Activated naive CD4-positive, alpha-beta T cell treated with anti-CD3 and anti-CD28 coated beads, Interleukin-2, amount 10 ng/mL, durations not matched to agents 7 days and 5 days (primary cell): ENCODE measurements around the gene KDSR.

Source experiments
- CTCF ChIA-PET: fragments of 350-600 bp; sonication (Branson Sonifier 250); formaldehyde crosslinking; loops from one replicate; lab custom pipeline; 2021; ENCODE audit warnings: antibody characterized with exemption; lab: Charles Lee
- DNase-seq: peaks from one replicate; pipeline ENCODE4 v3.0.0-alpha.2; 2020
- H3K27ac Mint-ChIP-seq: one replicate; pipeline ENCODE4 v1.8.0; 2021; ENCODE audit warnings: mild to moderate bottlenecking, moderate library complexity, mixed read lengths
- H3K27me3 Mint-ChIP-seq: one replicate; pipeline ENCODE4 v1.8.0; 2021; ENCODE audit warnings: mild to moderate bottlenecking, mixed read lengths
- H3K36me3 Mint-ChIP-seq: one replicate; pipeline ENCODE4 v1.8.0; 2021; ENCODE audit warnings: mixed read lengths
- H3K4me1 Mint-ChIP-seq: one replicate; pipeline ENCODE4 v1.8.0; 2021; ENCODE audit warnings: mixed read lengths
- H3K4me3 Mint-ChIP-seq: one replicate; pipeline ENCODE4 v1.8.0; 2021; ENCODE audit warnings: mild to moderate bottlenecking, moderate library complexity, mixed read lengths
- H3K9me3 Mint-ChIP-seq: one replicate; pipeline ENCODE4 v1.8.0; 2021; ENCODE audit warnings: mixed read lengths

The KDSR gene

DNA sequence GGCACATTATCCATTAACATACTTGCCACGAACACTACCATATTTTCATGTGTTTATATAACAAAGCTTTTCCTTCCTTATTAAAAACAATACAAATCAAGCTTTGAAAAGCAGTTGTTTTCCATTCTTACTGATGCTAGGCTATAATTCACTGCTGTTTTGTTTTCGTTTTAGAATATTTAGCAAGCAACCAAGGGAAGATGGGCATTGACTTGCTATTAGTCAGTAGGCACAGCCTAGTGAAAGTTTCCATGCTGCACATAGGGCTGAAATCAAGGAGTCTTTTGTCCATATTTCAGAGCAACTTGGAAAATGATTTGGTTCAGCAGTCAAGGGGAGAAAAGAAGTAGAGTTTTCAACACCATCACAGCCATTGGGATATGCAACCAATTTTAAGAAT is 78.7 kb downstream of the KDSR start:
- no peak overlapping the region for H3K4me3 Mint-ChIP-seq
- DNase-seq, result no peak
- peaks cover 55% of the 10 kb centered on the region for H3K36me3 Mint-ChIP-seq
- CTCF ChIA-PET, result interaction anchor here (0.6 to 1.8 kb wide), 4 partner anchors 10 to 156 kb away, joined by 3 to 6 read pairs (median 4); no protein-coding TSS in a partner anchor
- peaks cover 11% of the 10 kb centered on the region for H3K4me1 Mint-ChIP-seq
- H3K9me3 Mint-ChIP-seq, result no peaks in the 10 kb centered on the region
- H3K27me3 Mint-ChIP-seq, result no peaks in the 10 kb centered on the region
- H3K27ac Mint-ChIP-seq, result no peak overlapping the region

DNA sequence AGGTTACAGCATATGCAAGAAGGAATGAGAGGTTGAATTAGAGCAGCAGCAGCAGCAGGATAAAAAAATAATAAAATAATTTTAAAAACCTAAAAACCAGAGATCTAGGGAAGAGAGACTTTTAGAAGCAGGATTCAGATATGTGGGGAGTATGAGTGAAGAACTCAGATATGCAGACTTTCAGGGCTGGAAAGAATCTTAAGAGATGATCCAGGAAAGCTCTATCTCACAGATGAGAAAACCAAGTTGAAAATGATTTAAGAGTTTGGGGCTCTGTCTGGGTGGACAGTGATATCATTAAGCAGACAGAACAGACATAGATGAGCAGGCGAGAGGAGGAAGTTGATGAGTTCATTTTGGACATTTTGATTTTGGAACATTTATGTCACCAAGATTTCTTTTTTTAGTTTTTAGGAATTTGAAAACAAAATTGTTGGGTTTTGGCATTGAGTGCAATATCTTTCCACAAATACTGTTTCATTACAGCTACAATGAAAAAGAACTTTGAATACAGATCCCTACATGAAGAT is 79.2 kb downstream of the KDSR start:
- DNase-seq, result no peak
- no peak overlapping the region for H3K4me3 Mint-ChIP-seq
- H3K9me3 Mint-ChIP-seq, result no peaks in the 10 kb centered on the region
- CTCF ChIA-PET, result interaction anchor here (1.0 to 1.8 kb wide), 3 partner anchors 11 to 30 kb away, joined by 3 to 6 read pairs (median 5); no protein-coding TSS in a partner anchor
- no peaks in the 10 kb centered on the region for H3K27me3 Mint-ChIP-seq
- no peak overlapping the region for H3K27ac Mint-ChIP-seq
- peaks cover 51% of the 10 kb centered on the region for H3K36me3 Mint-ChIP-seq
- peaks cover 12% of the 10 kb centered on the region for H3K4me1 Mint-ChIP-seq

DNA sequence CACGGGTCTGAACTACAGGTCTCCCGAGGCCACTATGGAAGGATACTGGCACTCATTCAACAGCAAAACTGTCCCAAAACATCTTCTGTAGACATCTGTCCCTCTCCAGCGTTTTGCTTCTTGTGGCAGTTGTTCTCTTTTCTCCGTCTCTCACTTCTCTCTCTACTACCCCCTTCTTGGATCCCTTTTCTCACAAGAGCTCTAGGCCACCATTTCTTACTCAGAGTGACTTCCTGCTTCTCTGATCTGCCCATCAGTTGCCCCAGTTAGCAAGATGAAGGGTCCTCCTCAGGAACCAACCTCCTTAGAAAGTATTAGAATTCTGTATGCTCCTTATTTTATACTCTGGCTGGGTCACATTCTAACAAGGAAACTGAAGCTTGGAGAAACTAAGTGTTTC is 80.1 kb downstream of the KDSR start:
- no peaks in the 10 kb centered on the region for H3K27me3 Mint-ChIP-seq
- H3K9me3 Mint-ChIP-seq, result no peaks in the 10 kb centered on the region
- CTCF ChIA-PET, result interaction anchor here (1.7 kb wide), 1 partner anchor 31 kb away, joined by 5 read pairs; no protein-coding TSS in a partner anchor
- no peak overlapping the region for H3K27ac Mint-ChIP-seq
- H3K4me3 Mint-ChIP-seq, result no peak overlapping the region
- peaks cover 48% of the 10 kb centered on the region for H3K36me3 Mint-ChIP-seq
- DNase-seq, result no peak
- peaks cover 17% of the 10 kb centered on the region for H3K4me1 Mint-ChIP-seq

DNA sequence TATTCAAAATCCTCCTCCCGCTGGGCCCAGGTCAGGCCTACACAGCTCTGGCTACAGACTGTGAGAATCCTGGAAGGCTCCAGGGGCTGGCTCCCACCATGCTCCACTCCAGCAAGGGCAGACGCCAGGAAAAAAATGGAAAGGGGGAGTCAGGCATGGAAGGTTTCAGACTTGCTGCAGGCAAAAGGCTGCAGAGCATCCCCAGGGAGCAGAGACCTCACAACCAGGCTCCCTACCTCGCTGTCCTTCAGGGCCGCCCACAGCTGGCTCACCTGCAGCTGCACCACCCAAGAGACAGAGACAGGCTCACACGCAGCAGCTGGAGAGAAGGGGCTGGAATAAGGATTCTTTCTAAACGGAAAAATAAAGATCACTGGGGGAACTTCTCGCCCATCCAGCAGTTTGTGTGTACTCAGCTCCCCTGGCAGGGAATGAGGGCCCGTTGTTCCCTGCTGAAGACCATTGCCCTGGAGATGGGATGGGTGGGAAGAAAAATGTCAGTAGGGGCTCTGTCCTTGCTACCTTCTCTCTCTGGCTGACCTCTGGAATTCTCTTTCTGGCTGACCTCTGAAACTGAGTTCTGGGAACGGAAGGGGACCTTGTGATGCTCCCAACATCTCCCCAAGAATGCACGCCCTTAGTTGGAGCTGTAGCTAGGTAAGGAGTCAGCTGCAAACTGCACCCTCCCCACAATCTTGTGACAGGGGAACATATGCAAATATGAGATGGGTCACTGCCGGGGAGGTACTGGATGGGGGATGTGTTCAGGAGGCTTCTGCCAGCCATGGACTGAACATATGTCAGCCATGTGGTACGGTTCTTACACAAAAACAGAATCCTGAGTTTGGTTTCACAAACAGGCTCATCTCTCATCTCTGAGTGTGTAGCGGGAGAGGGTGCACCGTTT is 81.9 kb downstream of the KDSR start:
- CTCF ChIA-PET, result no interaction called here
- Mint-ChIP-seq H3K4me1 (peaks cover 24% of the 10 kb centered on the region), H3K27ac (no peak overlapping the region), H3K27me3 (no peaks in the 10 kb centered on the region), H3K36me3 (peaks cover 45% of the 10 kb centered on the region), H3K4me3 (no peak overlapping the region), H3K9me3 (no peaks in the 10 kb centered on the region)
- DNase-seq, result no peak

- H3K4me1 Mint-ChIP-seq, result peaks cover 28% of the 10 kb centered on the region
- no peaks in the 10 kb centered on the region for H3K9me3 Mint-ChIP-seq
- H3K27me3 Mint-ChIP-seq, result no peaks in the 10 kb centered on the region
- H3K4me3 Mint-ChIP-seq, result no peak overlapping the region
- DNase-seq, result no peak
- no peak overlapping the region for H3K27ac Mint-ChIP-seq
- CTCF ChIA-PET, result no interaction called here
- peaks cover 47% of the 10 kb centered on the region for H3K36me3 Mint-ChIP-seq
These were observed 82.7 kb downstream of the KDSR start for GRCh38 chr18:63284173-63284799.

GRCh38 chr18:63283305-63284094 is 83.5 kb downstream of the KDSR start:
- H3K9me3 Mint-ChIP-seq, result no peaks in the 10 kb centered on the region
- peaks cover 35% of the 10 kb centered on the region for H3K4me1 Mint-ChIP-seq
- H3K27ac Mint-ChIP-seq, result peak overlapping the region; percentile 34
- peaks cover 54% of the 10 kb centered on the region for H3K36me3 Mint-ChIP-seq
- CTCF ChIA-PET, result no interaction called here
- H3K27me3 Mint-ChIP-seq, result no peaks in the 10 kb centered on the region
- no peak for DNase-seq
- H3K4me3 Mint-ChIP-seq, result no peak overlapping the region

- peaks cover 61% of the 10 kb centered on the region for H3K36me3 Mint-ChIP-seq
- no peak overlapping the region for H3K27ac Mint-ChIP-seq
- no peak overlapping the region for H3K4me3 Mint-ChIP-seq
- H3K4me1 Mint-ChIP-seq, result peaks cover 42% of the 10 kb centered on the region
- CTCF ChIA-PET, result no interaction called here
- no peak for DNase-seq
- no peaks in the 10 kb centered on the region for H3K27me3 Mint-ChIP-seq
- no peaks in the 10 kb centered on the region for H3K9me3 Mint-ChIP-seq
These were observed 84.2 kb downstream of the KDSR start for GRCh38 chr18:63282793-63283192.
